Glutamatergic neuron (in vitro differentiated cells): ENCODE data around the gene TNFSF11. TPM values are rescaled to one million over a fixed set of nuclear protein-coding genes. Genes with fewer than 3 reads are reported as not detected.

Experiments
- DNase-seq: peaks from one replicate; pipeline ENCODE4 v3.0.0; 2022
- H3K27ac Mint-ChIP-seq: one replicate; pipeline ENCODE4 v1.8.0; 2020; ENCODE audit warnings: mild to moderate bottlenecking, mixed read lengths, inconsistent platforms; ENCODE audit not compliant: unreplicated experiment
- H3K27me3 Mint-ChIP-seq: one replicate; pipeline ENCODE4 v1.8.0; 2020; ENCODE audit warnings: mild to moderate bottlenecking, moderate library complexity, mixed read lengths, inconsistent platforms; ENCODE audit not compliant: unreplicated experiment
- H3K36me3 Mint-ChIP-seq: one replicate; pipeline ENCODE4 v1.8.0; 2020; ENCODE audit warnings: mild to moderate bottlenecking, mixed read lengths, inconsistent platforms; ENCODE audit not compliant: unreplicated experiment
- H3K4me1 Mint-ChIP-seq: one replicate; pipeline ENCODE4 v1.8.0; 2020; ENCODE audit warnings: mild to moderate bottlenecking, low read depth, mixed read lengths, inconsistent platforms; ENCODE audit not compliant: unreplicated experiment
- H3K4me3 Mint-ChIP-seq: one replicate; pipeline ENCODE4 v1.8.0; 2020; ENCODE audit warnings: mild to moderate bottlenecking, mixed read lengths, inconsistent platforms; ENCODE audit not compliant: unreplicated experiment
- H3K9me3 Mint-ChIP-seq: one replicate; pipeline ENCODE4 v1.8.0; 2020; ENCODE audit warnings: mild to moderate bottlenecking, moderate library complexity, mixed read lengths, inconsistent platforms; ENCODE audit not compliant: unreplicated experiment
- total RNA-seq: library from RNA; stranded (reverse); fragmentation: NEBNext Ultra II Directional; extraction: Animal tissue kit (Norgen Biotek cat#: 25700); gene quantifications from one replicate; pipeline ENCODE4 v1.2.1, GENCODE V29; 2021; ENCODE audit not compliant: unreplicated experiment
- TF ChIP-seq, protein P1 (sequence below): fragments of 200-600 bp; sonication (generic); IDR thresholded peaks from one replicate; pipeline ENCODE4 v1.5.0; 2021; ENCODE audit not compliant: partially characterized antibody, unreplicated experiment

TNFSF11 gene
- total RNA-seq, 1 donor from 2014 or later, result not detected

DNA sequence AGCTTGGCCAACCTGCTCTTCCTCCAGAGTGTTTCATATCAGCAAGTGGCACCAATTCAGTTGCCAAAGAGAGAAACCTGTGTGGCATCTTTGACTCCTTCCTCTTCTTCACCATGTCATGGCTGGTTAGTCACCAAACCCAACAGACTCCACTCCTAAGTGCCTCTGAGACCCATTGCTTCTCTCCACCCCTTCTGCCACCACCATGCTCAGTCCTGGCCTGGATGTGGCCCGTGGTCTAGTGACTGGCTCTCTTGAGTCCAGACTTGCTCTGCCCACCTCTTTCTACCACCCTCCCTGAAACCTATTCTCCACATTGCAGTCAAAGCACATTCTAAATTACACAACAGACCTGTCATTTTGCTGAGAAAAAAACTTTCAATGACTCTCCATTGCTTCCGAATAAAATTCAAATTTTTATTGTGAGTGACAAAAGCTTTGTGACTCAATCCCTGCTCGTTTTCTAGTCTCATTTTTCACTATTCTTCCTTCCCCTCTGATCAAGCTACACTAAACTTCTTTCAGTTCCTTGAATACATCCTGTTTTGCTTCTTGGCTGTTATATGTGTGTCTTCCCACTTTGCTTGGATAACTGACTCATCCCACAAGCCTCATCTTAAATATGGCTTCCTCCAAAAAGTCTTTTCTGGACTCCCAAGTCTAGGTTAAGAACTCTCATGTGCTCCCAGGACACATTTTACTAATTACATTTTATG is 12.0 kb upstream of the TNFSF11 start:
- Mint-ChIP-seq H3K9me3 (peaks cover 8% of the 10 kb centered on the region), H3K27me3 (peaks cover 2% of the 10 kb centered on the region), H3K4me3 (no peak overlapping the region), H3K4me1 (no peaks in the 10 kb centered on the region), H3K36me3 (no peaks in the 10 kb centered on the region), H3K27ac (no peak overlapping the region)
- DNase-seq, result no peak
- TF ChIP-seq, protein P1, sequence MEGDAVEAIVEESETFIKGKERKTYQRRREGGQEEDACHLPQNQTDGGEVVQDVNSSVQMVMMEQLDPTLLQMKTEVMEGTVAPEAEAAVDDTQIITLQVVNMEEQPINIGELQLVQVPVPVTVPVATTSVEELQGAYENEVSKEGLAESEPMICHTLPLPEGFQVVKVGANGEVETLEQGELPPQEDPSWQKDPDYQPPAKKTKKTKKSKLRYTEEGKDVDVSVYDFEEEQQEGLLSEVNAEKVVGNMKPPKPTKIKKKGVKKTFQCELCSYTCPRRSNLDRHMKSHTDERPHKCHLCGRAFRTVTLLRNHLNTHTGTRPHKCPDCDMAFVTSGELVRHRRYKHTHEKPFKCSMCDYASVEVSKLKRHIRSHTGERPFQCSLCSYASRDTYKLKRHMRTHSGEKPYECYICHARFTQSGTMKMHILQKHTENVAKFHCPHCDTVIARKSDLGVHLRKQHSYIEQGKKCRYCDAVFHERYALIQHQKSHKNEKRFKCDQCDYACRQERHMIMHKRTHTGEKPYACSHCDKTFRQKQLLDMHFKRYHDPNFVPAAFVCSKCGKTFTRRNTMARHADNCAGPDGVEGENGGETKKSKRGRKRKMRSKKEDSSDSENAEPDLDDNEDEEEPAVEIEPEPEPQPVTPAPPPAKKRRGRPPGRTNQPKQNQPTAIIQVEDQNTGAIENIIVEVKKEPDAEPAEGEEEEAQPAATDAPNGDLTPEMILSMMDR, result no peak

DNA sequence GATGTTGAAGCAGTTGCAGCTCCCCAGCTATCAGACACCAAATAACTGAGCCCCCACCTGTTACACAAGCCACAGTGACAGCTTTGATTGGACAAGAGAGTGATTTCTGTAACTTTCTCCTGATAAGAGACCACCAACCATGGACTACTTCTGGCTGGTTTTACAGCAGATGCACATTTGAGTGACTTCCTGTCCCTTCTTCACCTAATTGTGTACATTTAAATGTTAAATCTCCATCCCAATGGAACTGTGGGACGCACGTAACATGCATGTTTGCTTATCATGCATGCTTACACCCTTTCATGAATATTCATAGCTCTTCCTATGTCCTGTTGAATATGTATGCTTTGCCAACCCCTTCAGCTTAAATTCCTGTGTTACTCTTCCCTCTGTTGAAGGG is 6.0 kb upstream of the TNFSF11 start:
- no peak for DNase-seq
- TF ChIP-seq, protein P1, result no peak
- peaks cover 2% of the 10 kb centered on the region for H3K4me1 Mint-ChIP-seq
- H3K4me3 Mint-ChIP-seq, result no peak overlapping the region
- H3K27me3 Mint-ChIP-seq, result peaks cover 2% of the 10 kb centered on the region
- H3K27ac Mint-ChIP-seq, result no peak overlapping the region
- H3K9me3 Mint-ChIP-seq, result no peaks in the 10 kb centered on the region
- H3K36me3 Mint-ChIP-seq, result peaks cover 5% of the 10 kb centered on the region

DNA sequence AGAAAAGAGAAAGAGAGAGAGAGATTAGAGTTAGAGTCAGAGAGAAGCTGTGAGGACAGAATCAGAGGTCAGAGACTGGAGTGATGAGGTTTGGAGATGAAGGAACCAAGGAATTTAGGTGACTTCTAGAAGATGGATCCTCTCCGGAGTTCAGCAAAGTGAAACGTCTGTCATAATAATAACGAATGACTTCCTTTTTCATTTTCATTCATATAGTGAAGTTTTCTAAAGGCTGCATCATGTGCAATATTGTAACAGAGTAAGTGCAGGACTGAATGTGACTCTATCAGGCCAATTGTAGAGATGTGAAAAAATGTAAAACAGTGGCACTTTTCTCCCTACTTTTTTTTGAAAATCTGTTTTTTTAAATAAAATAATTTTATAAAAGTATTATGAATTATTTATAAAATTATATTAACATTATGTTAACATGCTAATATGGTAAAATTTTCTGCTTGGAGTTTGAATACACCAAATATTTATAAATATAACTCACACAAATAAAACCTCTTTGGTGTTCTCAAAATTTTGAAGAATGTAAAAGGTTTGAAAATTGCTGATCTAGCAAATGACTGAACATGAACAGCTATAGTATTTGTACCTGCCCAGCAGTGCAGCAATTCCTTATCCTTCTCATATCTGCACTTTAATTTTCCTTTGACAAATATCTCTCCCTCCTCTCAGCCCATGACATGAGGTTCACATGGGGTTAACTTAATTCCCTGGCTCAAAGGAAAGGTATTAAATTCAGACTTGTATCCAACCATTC is 4.2 kb upstream of the TNFSF11 start:
- H3K9me3 Mint-ChIP-seq, result peaks cover 2% of the 10 kb centered on the region
- H3K4me1 Mint-ChIP-seq, result peaks cover 2% of the 10 kb centered on the region
- DNase-seq, result no peak
- no peak overlapping the region for H3K27ac Mint-ChIP-seq
- peaks cover 5% of the 10 kb centered on the region for H3K27me3 Mint-ChIP-seq
- H3K36me3 Mint-ChIP-seq, result peaks cover 10% of the 10 kb centered on the region
- H3K4me3 Mint-ChIP-seq, result no peak overlapping the region
- TF ChIP-seq, protein P1, result no peak

DNA sequence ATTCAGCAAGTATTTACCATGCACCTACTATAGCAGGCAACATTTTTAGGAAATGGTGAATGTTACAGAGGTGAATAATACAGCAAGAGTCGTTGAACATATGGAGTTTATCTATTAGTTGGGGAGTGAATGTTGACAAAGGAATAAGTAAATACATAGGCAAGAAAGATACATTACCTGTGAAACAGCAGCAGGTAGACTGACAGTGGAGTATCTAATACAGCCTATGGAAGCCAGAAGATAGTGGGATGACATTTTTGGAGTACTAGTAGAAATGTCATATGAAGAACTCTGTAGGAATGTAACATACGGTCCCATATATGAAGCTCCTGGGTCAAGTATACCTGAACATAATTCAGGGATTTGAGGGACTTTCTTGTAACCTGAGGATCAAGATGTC is 2.1 kb upstream of the TNFSF11 start:
- Mint-ChIP-seq H3K27ac (no peak overlapping the region), H3K4me3 (no peak overlapping the region), H3K9me3 (peaks cover 2% of the 10 kb centered on the region), H3K36me3 (peaks cover 10% of the 10 kb centered on the region), H3K27me3 (peaks cover 10% of the 10 kb centered on the region), H3K4me1 (peaks cover 2% of the 10 kb centered on the region)
- TF ChIP-seq, protein P1, result no peak
- DNase-seq, result no peak
